Right ventricle myocardium superior (tissue), 1 donor: ENCODE results near the gene LCTL. TPM values are rescaled to one million over a fixed set of nuclear protein-coding genes. Genes with fewer than 3 reads are reported as not detected.
"Not testable (repeated sequence)": the region's sequence is repeated elsewhere in the genome, so short reads cannot be mapped to it uniquely, and the experiment has no call there.

Experiments
- ATAC-seq: fragments of 200-7000 bp; cut with Tn5 transposase; one replicate; pipeline ENCODE4 v1.9.1; 2020; ENCODE audit warnings: mild to moderate bottlenecking; ENCODE audit not compliant: poor library complexity
- DNase-seq: peaks from one replicate; pipeline ENCODE4 v3.0.0-alpha.2; 2020
- intact Hi-C: fragments of 100-400 bp; cut with DNase I; formaldehyde crosslinking; loops from one replicate; pipeline ENCODE4 v1.11.2; 2022
- total RNA-seq: library from RNA; stranded (reverse); fragmentation: NEBNext Ultra II Directional; extraction: Animal tissue kit (Norgen Biotek cat#: 25700); gene quantifications from one replicate; pipeline ENCODE4 v1.2.1, GENCODE V29; 2021
- donor health status: DM: no; HTN: yes; CAD: no; lungs with severe emphysema.

The LCTL gene
- total RNA-seq, 1 donor from 2014 or later, result not detected

DNA sequence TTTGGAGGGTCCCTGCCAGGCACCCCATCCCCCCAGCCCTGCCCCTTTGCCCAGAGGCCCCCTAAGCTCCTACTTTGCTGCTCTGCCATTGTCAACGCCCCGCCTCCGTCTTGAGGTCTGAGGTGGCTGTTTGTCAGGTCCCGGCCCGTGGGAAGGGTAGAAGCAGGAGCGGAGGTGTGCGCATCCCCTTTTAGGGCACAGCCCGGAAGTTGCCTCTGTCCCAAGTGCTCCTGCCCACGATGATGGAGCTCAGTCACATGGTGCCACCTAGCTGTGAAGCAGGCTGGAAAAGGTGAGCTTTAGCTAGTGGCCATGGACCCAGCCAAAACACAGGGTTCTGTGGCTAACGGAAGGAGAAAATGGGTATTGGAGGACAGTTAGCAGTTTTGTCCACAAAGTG, 28.5 kb upstream of the LCTL start:
- DNase-seq (no peak), ATAC-seq (no peak)
- intact Hi-C loops, result no loop called here

DNA sequence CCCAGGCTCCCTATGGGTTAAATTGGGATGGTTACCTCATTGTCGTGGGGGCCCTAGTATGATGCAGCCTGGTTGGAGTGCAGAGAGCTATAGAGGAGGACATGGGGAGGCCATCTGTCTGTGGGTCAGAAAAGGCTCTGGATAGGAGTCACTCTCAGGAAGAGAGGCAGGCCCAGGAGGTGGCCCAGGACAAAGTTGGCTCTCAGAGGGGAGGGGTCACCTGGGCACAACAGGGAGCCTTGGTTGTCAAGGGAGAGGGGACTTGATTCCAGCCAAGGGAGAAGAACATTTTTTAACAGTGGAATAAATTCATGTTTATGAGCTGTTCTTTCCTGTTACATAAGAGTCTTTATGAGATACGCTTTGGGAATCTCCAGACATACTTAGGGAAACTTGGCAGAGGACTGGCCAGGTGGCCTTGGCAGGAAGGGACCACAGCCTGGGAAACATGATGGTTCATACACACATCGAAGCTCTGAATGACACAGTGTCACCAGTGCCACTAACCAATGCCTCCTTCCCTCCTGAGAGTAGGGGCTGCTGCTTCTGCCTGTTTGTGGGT, 27.5 kb upstream of the LCTL start:
- DNase-seq, result no peak
- intact Hi-C loops, result no loop called here
- ATAC-seq, result no peak

DNA sequence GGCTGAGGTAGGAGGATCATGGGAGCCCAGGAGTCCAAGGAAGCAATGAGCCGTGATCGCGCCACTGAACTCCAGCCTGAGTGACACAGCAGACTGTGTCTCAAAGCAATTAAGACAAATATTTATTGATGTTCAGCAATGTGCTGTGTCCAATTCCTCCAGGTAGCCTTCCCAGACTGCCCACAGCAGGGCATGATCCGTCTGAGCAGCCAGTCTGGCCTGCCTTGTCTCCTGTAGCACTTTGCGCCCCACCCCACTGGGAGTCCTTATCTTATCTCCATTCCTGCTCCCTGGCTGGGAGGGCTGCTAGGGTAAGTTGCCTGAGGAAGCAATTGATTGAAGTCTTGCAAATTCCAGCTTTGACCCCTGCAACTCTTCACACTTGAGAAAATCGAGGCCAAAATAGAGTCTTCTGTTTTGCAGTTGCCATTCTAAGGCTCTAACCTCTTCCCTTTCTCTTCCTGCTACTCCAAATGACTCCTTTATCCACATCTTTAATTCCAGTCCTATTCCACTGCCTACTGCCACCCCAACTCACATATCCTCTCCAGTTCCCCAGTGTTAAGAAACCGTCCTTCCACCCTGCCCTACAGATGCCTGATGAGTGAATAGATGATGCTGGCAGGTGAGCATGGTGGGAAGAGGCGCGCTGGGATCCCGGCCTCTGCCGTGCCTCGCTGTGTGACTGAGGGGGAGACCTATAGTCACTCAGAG, 26.9 kb upstream of the LCTL start:
- intact Hi-C loops, result no loop called here
- DNase-seq, result no peak
- no peak for ATAC-seq

DNA sequence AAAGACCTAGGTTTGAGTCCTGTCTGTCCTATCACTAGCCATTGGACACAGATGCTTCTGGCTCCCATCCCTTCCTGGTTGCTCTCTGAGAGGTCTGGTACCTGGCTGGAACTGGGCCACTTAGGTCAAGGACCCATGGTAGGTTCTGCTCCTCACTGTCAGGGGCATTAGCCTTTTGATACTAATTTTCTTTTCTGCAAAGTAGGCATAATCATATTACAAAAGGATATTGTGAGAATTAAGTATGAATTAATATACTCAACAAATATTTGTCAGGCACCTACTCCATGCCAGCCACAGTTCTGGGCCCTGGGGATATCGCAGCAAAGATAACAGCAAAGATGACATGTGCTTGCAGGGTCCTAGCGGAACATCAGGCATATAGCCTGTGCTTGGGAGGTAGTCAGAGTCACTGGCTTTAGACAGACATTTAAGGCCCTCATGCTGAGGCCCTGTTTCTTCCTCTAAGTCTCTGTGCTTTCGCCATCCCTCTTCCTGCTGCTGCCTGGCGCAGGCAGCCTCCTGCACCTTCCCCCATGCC, 25.6 kb upstream of the LCTL start:
- ATAC-seq (no peak), DNase-seq (no peak)
- intact Hi-C loops, result no loop called here

DNA sequence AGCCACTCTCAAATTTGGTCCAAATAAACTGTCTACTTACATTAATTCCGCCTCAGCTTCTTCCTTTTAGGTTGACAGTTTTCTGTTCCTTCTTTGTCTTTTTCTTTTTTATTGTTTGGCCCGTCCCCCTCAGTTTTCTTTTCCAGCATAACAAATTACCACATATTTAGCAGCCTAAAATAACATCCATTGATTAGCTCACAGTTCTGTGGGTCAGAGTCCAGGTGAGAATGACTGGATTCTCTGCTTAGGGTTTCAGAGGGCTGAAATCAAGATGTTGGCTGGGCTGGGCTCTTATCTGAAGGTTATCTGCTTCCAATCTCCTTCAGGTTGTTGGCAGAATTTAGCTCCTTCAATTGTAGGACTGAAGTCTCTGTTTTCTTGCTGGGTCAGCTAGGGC, 24.6 kb upstream of the LCTL start:
- DNase-seq (no peak), ATAC-seq (no peak)
- intact Hi-C loops, result no loop called here

DNA sequence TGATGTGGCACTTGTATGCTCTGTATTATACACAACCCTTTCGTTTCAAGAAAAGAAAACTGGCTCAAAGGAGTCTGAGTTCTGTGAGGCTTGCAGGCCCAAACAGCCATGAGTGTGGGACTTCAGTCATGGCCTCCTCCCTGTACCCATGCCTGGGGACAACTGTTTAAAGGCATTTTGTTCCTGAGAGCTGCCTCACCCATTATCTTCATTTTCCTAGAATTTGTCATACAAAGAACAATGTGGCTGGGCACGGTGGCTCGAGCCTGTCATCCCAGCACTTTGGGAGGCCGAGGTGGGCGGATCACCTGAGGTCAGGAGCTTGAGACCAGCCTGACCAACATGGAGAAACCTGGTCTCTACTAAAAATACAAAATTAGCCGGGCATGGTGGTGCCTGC, 23.6 kb upstream of the LCTL start:
- DNase-seq, intact Hi-C loops, ATAC-seq: not testable (repeated sequence)

DNA sequence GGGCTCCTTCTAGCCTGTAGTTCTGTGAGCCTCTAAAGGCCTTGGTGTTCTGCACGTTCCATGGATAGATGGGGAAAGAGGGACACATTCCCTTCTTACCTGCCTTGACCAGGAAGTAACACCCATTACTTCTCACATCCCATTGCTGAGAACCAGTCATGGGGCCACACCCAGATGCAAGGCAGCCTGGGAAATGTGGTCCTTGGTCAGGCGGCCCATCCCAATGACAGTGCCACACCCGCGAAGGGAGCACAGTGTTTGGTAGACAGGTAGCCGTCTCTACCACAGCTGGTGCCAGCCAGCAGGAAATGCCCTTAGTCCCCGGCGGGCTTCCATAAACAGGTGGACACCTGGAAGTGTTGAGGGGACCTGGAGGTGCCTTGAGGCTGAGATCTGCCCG, 23.2 kb upstream of the LCTL start:
- DNase-seq (no peak), ATAC-seq (no peak)
- intact Hi-C loops, result no loop called here

DNA sequence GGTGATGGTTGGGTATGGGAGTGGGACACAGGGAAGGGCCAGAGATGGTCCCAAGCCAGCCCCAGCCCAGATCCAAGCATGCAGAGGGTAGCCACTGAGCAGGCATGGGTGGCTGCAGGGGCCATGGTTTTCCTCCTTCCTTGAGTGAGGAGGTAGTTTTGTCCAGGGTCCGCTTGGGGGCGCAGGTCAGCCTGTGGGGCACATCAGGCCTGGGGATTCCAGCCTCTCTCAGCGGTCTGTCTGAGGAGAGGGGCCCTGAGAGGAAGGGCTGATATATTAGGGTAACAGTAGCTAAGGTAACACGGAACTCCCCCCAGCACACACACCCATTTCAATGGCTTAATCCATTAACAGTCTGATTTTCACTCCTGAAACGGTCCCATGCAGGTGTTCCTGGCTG, 22.7 kb upstream of the LCTL start:
- no peak for DNase-seq
- ATAC-seq, result no peak

DNA sequence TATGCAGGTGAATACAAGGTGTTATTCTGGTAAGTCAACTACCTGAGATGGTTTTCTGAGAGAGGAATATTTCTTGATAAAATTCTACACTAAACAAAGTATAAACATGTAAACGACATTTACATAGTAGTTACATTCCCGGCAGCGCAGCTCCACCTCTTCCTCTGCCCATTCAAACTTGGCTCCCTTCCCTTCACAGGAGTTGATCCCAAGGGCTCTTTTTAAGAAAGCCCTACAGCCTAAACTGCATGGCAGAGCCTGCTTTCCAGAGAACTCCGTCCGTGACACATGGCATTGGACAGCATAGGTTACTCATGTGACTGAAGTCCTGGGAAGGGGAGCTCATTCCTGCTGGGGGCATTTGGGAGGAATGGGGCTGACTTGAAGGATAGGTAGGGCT, 22.0 kb upstream of the LCTL start:
- no peak for ATAC-seq
- no peak for DNase-seq
- intact Hi-C loops, result no loop called here

More for the DNA sequence above, 22.7 kb upstream of the LCTL start:
- intact Hi-C loops, result no loop called here

DNA sequence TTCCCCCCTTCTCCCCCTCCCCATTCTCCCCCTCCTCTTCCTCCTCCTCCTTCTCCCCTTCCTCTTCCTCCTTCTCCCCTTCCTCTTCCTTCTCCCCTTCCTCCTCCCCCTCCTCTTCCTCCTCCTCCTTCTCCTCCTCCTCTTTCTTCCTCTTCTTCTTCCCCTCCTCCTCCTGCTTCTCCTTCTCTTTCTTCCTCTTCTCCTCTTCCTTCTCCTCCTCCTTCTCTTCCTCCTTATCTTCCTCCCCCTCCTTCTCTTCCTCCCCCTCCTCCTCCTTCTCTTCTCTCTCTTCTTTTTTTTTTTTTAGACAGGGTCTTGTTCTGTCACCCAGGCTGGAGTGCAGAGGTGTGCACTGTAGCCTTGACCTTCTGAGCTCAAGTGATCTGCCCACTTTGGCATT, 21.2 kb upstream of the LCTL start:
- ATAC-seq (no peak), DNase-seq (no peak)

DNA sequence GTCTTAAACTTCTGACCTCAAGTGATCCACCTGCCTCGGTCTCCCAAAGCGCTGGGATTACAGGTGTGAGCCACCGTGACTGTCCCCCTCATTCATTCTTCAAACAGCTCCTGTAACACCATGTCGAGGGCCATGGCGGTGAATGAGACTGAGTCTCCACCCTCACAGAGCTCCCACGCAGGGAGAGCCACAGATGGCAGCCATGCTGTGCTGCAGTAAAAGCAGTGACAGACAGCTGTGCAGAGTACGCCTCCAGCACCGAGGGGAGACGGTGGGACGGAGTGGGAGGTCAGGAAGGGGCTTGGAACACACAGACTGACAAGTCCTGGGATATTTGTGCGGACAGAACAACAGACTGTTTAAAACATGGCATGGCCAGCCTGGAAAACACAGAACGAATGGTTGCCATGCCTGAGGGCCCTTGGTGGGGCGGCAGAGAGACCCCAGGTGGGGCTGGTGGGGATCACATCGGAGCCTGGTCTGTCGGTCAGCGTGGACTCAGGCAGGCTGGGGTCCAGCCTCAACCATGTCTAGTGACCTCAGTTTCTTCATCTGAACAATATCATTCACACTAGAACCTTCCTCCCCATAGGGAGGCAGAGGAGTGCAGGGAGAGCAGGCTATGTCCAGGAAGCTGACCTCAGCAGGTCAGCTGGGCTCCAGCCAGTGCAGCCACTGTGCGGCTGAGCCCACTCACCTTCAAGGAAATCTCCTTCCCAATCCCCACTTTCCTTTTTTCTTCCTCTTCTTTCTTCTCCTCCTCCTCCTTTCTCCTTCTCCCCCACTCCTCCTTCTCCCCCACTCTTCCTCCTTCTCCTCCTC, 20.6 kb upstream of the LCTL start:
- intact Hi-C loops, result no loop called here
- no peak for ATAC-seq

More for the DNA sequence above, 21.2 kb upstream of the LCTL start:
- intact Hi-C loops, result no loop called here

DNA sequence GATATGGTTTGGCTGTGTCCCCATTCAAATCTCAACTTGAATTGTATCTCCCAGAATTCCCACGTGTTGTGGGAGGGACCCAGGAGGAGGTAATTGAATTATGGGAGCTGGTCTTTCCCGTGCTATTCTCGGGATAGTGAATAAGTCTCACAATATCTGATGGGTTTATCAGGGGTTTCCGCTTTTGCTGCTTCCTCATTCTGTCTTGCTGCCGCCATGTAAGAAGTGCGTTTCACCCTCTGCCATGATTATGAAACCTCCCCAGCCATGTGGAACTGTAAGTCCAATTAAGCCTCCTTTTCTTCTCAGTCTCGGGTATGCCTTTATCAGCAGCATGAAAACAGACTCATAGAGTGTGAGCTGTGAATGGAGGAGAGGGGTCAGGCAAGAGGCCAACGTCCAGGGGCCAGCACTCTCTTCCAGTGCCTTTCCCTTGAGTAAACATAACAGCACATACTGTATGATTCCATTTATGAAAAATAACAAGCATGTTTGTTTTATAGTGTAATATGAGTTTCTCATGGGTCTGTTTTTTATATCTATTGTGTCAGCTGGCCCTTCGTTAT, 16.3 kb upstream of the LCTL start:
- peak; percentile 70 for ATAC-seq
- intact Hi-C loops, result no loop called here
- no peak for DNase-seq

More for the DNA sequence above, 20.6 kb upstream of the LCTL start:
- DNase-seq, result no peak

DNA sequence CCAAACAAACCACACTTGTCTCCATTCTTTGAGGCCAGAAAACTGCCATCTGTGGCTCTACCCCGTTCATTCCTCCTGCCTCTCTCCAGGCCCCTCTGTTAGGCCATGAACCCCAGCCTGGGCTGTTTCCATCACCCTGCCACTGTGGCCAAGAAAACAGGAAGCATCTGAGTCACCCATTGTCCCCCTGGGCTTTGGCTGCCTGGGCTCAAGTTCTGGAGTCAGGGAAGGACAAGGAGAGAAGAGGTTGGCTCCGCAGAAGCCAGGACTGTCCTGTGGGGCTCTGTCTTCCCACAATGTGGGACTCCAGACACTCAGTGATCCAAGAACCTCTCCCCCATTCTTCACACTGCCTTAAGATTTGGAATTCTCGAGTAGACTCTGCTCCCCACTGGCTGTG, 14.8 kb upstream of the LCTL start:
- intact Hi-C loops, result no loop called here
- ATAC-seq (peak; percentile 68), DNase-seq (peak; percentile 74)

DNA sequence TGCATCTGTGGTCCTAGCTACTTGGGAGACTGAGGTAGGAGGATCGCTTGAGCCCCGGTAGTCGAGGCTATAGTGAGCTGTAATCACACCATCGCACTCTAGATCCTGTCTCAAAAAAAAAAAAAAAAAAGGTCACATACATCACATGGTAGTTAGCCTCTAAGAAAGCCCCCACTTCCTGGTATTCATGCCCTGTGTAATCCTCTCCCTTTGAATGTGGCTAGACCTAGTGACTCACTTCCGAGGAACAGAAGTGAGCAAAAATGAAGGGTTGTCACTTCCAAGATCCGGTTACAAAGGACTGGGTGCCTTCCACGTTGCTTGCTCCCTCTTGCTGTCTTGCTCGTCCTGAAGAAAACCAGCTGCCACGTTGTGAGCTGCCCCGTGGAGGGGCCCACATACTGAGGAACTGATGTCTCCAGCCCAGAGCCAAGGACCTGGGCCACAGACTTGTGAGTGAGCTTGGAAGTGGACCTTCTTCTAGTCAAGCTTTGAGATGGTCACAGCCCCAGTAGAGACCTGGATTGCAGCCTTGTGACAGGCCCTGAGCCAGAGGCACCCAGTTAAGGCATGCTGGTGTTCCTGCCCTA, 12.6 kb upstream of the LCTL start:
- ATAC-seq (no peak), DNase-seq (no peak)
- intact Hi-C loops, result no loop called here

DNA sequence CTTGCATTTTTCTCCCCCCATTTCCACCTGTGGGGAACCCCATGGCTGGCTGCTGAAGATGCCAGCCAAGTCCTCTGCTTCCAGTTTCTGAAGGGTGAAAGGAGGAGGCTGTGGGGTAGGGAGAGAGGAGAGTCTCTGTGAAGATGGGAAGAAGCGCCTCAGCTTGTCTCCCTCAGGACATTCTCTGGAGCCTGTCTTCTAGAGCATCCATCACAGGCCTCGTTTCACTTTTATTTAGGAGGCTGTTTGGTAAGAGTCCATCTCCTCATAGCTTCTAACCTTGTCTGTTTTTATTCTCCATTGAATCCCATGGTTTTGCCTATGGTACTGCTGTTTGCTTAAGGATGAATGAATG, 8.8 kb upstream of the LCTL start:
- ATAC-seq, result no peak
- intact Hi-C loops, result no loop called here

DNA sequence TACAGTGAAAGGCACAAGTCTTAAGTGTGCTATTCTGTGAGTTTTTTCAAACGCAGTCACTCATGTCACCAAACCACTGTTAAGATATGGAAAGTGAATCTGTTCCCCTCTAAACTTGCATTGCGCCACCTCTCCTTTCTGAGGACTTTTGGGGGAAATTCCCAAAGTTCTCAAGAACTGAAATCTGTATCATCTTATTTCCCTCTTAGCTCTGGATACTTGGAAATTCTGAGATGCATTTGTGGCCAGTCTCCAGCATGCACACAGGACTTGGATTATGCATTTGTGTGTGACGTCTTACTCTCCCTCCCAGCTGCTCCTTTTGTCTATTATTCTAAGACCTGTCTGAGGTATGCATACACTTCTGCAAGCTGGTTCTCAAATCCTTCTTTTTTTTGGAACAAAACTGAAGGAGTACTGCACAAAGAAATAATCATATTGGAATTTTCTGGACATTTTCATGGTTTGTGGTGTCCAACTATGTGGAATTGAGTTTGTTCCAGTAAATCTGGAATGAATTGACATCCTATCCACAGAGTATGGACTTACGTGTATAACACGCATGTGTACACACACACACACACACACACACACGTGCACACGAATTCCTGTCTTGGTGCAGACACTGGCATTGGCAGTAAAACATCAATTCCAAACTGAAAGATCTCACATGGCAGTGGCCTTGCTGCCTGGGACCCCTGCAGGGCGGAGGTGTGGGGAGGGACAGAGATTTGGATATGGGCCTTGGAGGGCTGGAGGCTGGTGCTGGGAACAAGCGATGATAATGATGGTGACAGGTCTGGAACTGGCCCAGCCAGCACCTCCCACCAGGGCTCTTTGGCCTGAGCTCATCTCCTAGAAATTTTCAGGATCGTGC, 8.2 kb upstream of the LCTL start:
- ATAC-seq (peak; percentile 80), DNase-seq (no peak)
- intact Hi-C loops, result no loop called here

More for the DNA sequence above, 8.8 kb upstream of the LCTL start:
- DNase-seq, result no peak

DNA sequence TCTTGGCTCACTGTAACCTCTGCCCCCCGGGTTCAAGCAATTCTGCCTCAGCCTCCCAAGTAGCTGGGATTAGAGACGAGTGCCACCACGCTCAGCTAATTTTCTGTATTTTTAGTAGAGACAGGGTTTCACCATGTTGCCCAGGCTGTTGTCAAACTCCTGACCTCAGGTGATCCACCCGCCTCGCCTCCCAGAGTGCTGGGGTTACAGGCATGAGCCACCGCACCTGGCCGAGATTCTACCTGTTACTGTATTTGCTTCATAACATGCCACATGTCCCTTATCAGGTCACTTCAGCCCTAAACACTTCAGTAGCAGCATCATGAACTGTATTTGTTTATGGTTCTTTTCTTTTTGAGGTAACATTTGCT, 7.5 kb upstream of the LCTL start:
- no peak for ATAC-seq
- DNase-seq, result no peak
- intact Hi-C loops, result no loop called here

DNA sequence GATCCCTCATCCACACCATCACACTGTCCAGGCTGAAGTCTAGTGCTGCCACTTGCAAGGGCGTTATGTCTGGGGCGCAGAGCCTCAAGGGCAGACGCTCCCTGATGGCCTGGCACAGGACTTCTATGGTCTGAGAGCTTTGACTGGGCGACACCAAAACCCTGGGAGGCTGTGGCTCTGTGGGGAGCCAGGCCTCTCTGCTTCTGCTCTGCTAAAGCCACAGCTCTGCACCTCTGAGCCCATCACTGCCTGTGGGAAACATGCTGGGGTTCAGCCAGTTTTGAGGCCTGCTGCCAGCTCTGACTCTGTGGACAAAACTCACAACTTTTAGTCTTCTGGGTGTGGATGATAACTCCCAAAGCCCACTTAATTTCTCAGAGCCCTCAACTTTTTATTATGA, 6.3 kb upstream of the LCTL start:
- DNase-seq (no peak), ATAC-seq (no peak)
- intact Hi-C loops, result no loop called here
